Neuron (in vitro differentiated cells): ENCODE results near the gene HTR3C.
"Not testable (repeated sequence)": the region's sequence is repeated elsewhere in the genome, so short reads cannot be mapped to it uniquely, and the experiment has no call there.

ENCODE experiments used
- H2AFZ ChIP-seq: one replicate; pipeline ENCODE4 v1.6.1; 2013; ENCODE audit warnings: low read depth, mild to moderate bottlenecking, inconsistent platforms, low read length, moderate library complexity
- H3K27me3 ChIP-seq: one replicate; pipeline ENCODE4 v1.6.1; 2013; ENCODE audit warnings: low read length; ENCODE audit not compliant: insufficient read depth
- H3K36me3 ChIP-seq: one replicate; pipeline ENCODE4 v1.6.1; 2013; ENCODE audit warnings: low read length; ENCODE audit not compliant: insufficient read depth
- H3K4me1 ChIP-seq: one replicate; pipeline ENCODE4 v1.6.1; 2013; ENCODE audit warnings: low read length; ENCODE audit not compliant: insufficient read depth
- H3K4me3 ChIP-seq: 2 replicates; pipeline ENCODE4 v1.5.1; 2013; ENCODE audit warnings: mild to moderate bottlenecking, low read length, moderate library complexity
- H3K9me3 ChIP-seq: one replicate; pipeline ENCODE4 v1.6.1; 2013; ENCODE audit warnings: low read length

Gene HTR3C

DNA sequence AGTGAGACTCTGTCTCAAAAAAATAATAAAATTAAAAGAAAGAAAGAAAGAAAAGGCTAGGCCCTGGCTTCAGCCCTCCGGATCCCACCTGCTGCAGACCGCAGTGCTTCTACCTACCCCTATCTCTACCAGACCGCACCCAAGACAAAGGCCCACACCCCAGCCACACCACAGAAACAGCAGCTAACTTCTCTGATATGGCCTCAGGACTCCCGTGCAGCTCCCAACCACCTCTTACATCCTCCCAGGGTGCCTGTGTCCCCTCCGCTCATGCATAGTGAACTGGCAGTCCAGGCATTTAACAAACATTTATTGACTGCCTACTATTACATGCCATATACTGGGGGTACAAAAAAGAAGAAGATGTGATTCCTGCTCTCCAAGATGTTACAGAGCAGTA, 6.9 kb upstream of the HTR3C start:
- no peak overlapping the region for H2AFZ ChIP-seq
- no peaks in the 10 kb centered on the region for H3K4me1 ChIP-seq
- H3K36me3 ChIP-seq = no peaks in the 10 kb centered on the region
- no peak overlapping the region for H3K4me3 ChIP-seq
- no peaks in the 10 kb centered on the region for H3K9me3 ChIP-seq
- peaks cover 2% of the 10 kb centered on the region for H3K27me3 ChIP-seq

GRCh38 chr3:184050217-184050847, 2.5 kb upstream of the HTR3C start:
- Histone ChIP-seq H3K4me3 (no peak overlapping the region), H3K4me1 (no peaks in the 10 kb centered on the region), H3K36me3 (no peaks in the 10 kb centered on the region), H3K27me3 (peaks cover 14% of the 10 kb centered on the region), H3K9me3 (no peaks in the 10 kb centered on the region), H2AFZ (no peak overlapping the region)

GRCh38 chr3:184058029-184058428, 5.2 kb downstream of the HTR3C start:
- H3K4me1 ChIP-seq = no peaks in the 10 kb centered on the region
- no peaks in the 10 kb centered on the region for H3K9me3 ChIP-seq
- no peak overlapping the region for H2AFZ ChIP-seq
- no peak overlapping the region for H3K4me3 ChIP-seq
- H3K27me3 ChIP-seq = peaks cover 12% of the 10 kb centered on the region
- no peaks in the 10 kb centered on the region for H3K36me3 ChIP-seq

GRCh38 chr3:184059424-184059823, 6.6 kb downstream of the HTR3C start:
- H3K9me3 ChIP-seq = no peaks in the 10 kb centered on the region
- no peak overlapping the region for H3K4me3 ChIP-seq
- no peaks in the 10 kb centered on the region for H3K36me3 ChIP-seq
- peaks cover 7% of the 10 kb centered on the region for H3K27me3 ChIP-seq
- no peaks in the 10 kb centered on the region for H3K4me1 ChIP-seq
- no peak overlapping the region for H2AFZ ChIP-seq

DNA sequence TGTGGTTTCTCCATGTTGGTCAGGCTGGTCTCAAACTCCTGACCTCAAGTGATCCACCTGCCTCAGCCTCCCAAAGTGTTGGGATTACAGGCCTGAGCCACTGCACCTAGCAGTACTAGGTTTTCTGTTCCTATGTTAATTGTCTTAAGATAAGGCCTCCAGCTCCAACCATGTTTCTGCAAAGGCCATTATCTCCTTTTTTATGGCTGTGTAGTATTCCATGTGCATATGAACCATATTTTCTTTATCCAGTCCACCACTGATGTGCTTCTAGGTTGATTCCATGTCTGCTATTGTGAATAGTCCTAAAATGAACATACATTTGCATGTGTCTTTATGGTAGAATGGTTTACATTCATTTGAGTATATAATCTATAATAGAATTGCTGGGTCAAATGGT, 9.8 kb downstream of the HTR3C start:
- H2AFZ ChIP-seq = no peak overlapping the region
- H3K27me3 ChIP-seq = no peaks in the 10 kb centered on the region
- no peak overlapping the region for H3K4me3 ChIP-seq
- no peaks in the 10 kb centered on the region for H3K4me1 ChIP-seq
- no peaks in the 10 kb centered on the region for H3K36me3 ChIP-seq
- H3K9me3 ChIP-seq = no peaks in the 10 kb centered on the region

DNA sequence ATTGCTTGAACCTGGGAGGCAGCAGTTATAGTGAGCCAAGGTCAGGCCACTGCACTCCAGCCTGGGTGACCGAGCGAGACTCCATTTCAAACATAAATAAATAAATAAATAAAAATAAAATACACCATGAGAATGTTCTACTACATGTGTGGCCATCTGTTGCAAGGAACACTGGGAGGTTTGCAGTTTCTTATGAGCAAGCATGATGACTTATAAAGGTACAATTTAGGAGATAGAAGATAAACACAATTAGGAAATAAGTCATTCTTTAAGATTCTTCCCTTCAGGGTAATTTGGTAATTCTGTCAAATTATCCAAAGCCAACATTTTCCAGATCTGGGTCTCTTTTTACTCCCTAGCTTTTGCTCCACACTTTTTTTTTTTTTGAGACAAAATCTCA, 13.4 kb downstream of the HTR3C start:
- no peaks in the 10 kb centered on the region for H3K27me3 ChIP-seq
- no peak overlapping the region for H2AFZ ChIP-seq
- H3K9me3 ChIP-seq = peaks cover 2% of the 10 kb centered on the region
- H3K4me3 ChIP-seq = no peak overlapping the region
- no peaks in the 10 kb centered on the region for H3K36me3 ChIP-seq
- no peaks in the 10 kb centered on the region for H3K4me1 ChIP-seq

- no peaks in the 10 kb centered on the region for H3K4me1 ChIP-seq
- peaks cover 2% of the 10 kb centered on the region for H3K9me3 ChIP-seq
- H2AFZ ChIP-seq = no peak overlapping the region
- no peaks in the 10 kb centered on the region for H3K36me3 ChIP-seq
- H3K27me3 ChIP-seq = no peaks in the 10 kb centered on the region
- no peak overlapping the region for H3K4me3 ChIP-seq
These were observed 14.8 kb downstream of the HTR3C start for GRCh38 chr3:184067573-184068055.

GRCh38 chr3:184068344-184068743, 15.5 kb downstream of the HTR3C start:
- H3K4me1 ChIP-seq = no peaks in the 10 kb centered on the region

GRCh38 chr3:184071142-184071541, 18.3 kb downstream of the HTR3C start:
- not testable (repeated sequence) for H3K4me3 ChIP-seq, H3K9me3 ChIP-seq, H3K27me3 ChIP-seq, H3K4me1 ChIP-seq, H2AFZ ChIP-seq, H3K36me3 ChIP-seq

More at GRCh38 chr3:184068344-184068743, 15.5 kb downstream of the HTR3C start:
- Histone ChIP-seq H2AFZ (no peak overlapping the region), H3K4me3 (no peak overlapping the region), H3K27me3 (no peaks in the 10 kb centered on the region), H3K36me3 (no peaks in the 10 kb centered on the region), H3K9me3 (peaks cover 2% of the 10 kb centered on the region)

DNA sequence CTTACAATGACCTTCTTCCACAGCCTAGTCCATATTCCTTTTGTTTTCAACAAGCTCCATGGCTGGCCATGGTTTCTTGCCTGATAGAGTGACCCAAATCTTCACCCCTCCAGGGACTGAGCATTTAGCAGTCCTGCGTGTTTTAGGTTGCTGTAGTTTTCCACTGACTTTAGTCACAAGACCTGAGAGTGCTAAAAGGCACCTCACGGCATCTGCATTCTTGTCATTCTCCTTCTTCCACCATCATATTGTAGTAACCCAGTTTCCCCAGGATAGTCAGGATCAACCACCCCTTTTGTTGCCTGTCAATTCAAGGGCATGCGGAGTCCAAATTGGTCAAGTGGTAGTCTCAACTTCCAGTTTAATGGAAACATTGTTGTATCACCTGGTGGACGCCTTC, 20.8 kb downstream of the HTR3C start:
- Histone ChIP-seq H3K36me3 (no peaks in the 10 kb centered on the region), H3K9me3 (peaks cover 2% of the 10 kb centered on the region), H2AFZ (no peak overlapping the region), H3K27me3 (peaks cover 5% of the 10 kb centered on the region), H3K4me3 (no peak overlapping the region), H3K4me1 (no peaks in the 10 kb centered on the region)

DNA sequence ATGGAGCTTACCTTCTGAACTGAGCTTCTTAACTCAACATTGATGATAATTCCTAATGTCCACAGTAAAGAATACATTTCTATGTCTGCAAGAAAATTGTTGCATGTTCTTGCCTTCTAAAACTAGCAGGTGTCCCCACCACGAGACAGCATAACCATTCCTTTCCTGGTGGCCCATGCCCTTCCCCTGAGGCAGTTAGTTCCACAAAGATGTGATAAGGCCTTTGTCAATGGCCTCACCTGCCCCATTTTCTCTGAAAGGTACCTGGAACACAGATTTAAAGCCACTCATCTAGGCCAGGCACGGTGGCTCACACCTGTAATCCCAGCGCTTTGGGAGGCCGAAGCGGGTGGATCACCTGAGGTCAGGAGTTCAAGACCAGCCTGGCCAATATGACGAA, 23.1 kb downstream of the HTR3C start:
- no peaks in the 10 kb centered on the region for H3K9me3 ChIP-seq
- H3K36me3 ChIP-seq = no peaks in the 10 kb centered on the region
- no peaks in the 10 kb centered on the region for H3K4me1 ChIP-seq
- no peak overlapping the region for H2AFZ ChIP-seq
- no peak overlapping the region for H3K4me3 ChIP-seq
- H3K27me3 ChIP-seq = peaks cover 5% of the 10 kb centered on the region

- no peaks in the 10 kb centered on the region for H3K9me3 ChIP-seq
- H3K4me1 ChIP-seq = no peaks in the 10 kb centered on the region
These were observed 25.0 kb downstream of the HTR3C start for GRCh38 chr3:184077881-184078280.

GRCh38 chr3:184078851-184079250, 26.0 kb downstream of the HTR3C start:
- Histone ChIP-seq H3K4me1 (no peaks in the 10 kb centered on the region), H3K36me3 (no peaks in the 10 kb centered on the region), H3K4me3 (no peak overlapping the region), H3K9me3 (no peaks in the 10 kb centered on the region), H3K27me3 (peaks cover 10% of the 10 kb centered on the region), H2AFZ (no peak overlapping the region)

More at GRCh38 chr3:184077881-184078280, 25.0 kb downstream of the HTR3C start:
- no peaks in the 10 kb centered on the region for H3K36me3 ChIP-seq
- H3K27me3 ChIP-seq = peaks cover 9% of the 10 kb centered on the region
- no peak overlapping the region for H2AFZ ChIP-seq
- no peak overlapping the region for H3K4me3 ChIP-seq
